Lung (tissue), 12 donors: ENCODE data around the gene DTD2. TPM values are rescaled to one million over a fixed set of nuclear protein-coding genes. Genes with fewer than 3 reads are reported as not detected.

Source experiments
- ATAC-seq: fragments of 200-7000 bp; cut with Tn5 transposase; one replicate; pipeline ENCODE4 v1.9.1; 2020; ENCODE audit warnings: moderate number of reproducible peaks; ENCODE audit not compliant: insufficient read depth, low FRiP score
- DNase-seq, 3 donors: peaks; one replicate each; pipeline ENCODE4 v3.0.0-alpha.2; 2013 to 2017
- H3K27ac ChIP-seq, 2 donors: one replicate each; pipeline ENCODE4 v1.5.1; 2013; ENCODE audit warnings: mild to moderate bottlenecking in 2 of 2, moderate library complexity in 2 of 2, control low read depth in 1 of 2, inconsistent platforms in 1 of 2, low read depth in 1 of 2, low read length in 1 of 2
- H3K27me3 ChIP-seq, 3 donors: one replicate each; pipeline ENCODE4 v1.5.1; 2013; ENCODE audit warnings: low read length in 2 of 3; ENCODE audit not compliant: control insufficient read depth in 3 of 3, insufficient read depth in 3 of 3
- H3K36me3 ChIP-seq, 4 donors: one replicate each; pipeline ENCODE4 v1.5.1; 2013; ENCODE audit warnings: low read length in 4 of 4, mild to moderate bottlenecking in 1 of 4, moderate library complexity in 1 of 4; ENCODE audit not compliant: control insufficient read depth in 4 of 4, insufficient read depth in 4 of 4
- H3K4me1 ChIP-seq, 5 donors: one replicate each; pipeline ENCODE4 v1.5.1; 2013; ENCODE audit warnings: low read length in 5 of 5, mild to moderate bottlenecking in 2 of 5, moderate library complexity in 1 of 5; ENCODE audit not compliant: control insufficient read depth in 5 of 5, insufficient read depth in 5 of 5
- H3K4me3 ChIP-seq: one replicate; pipeline ENCODE4 v1.5.1; 2013; ENCODE audit warnings: mild to moderate bottlenecking, control low read depth, moderate library complexity
- H3K9ac ChIP-seq, 2 donors: one replicate each; pipeline ENCODE4 v1.5.1; 2013; ENCODE audit warnings: low read length in 2 of 2, control low read depth in 1 of 2; ENCODE audit not compliant: insufficient read depth in 1 of 2
- H3K9me3 ChIP-seq, 4 donors: one replicate each; pipeline ENCODE4 v1.5.1; 2013; ENCODE audit warnings: low read length in 3 of 4, mild to moderate bottlenecking in 1 of 4, moderate library complexity in 1 of 4; ENCODE audit not compliant: control insufficient read depth in 4 of 4, insufficient read depth in 3 of 4
- CTCF ChIP-seq: IDR thresholded peaks from 2 replicates; pipeline ENCODE4 v1.5.1; 2012; ENCODE audit warnings: mild to moderate bottlenecking; ENCODE audit errors: control extremely low read depth, extremely low read depth
- WGBS, 2 donors: extraction: QIAGEN DNeasy Blood & Tissue Kit; methylation state at CpG; one replicate each; pipeline ENCODE4 v1.1.7; 2013; 5-methylcytosine and 5-hydroxymethylcytosine counted together
- polyA plus RNA-seq, 2 donors: library from polyadenylated mRNA; stranded (reverse); fragments of 200-250 nt; gene quantifications; one replicate each; pipeline ENCODE4 v1.2.1, GENCODE V29; 2013
- total RNA-seq, 2 donors: library from RNA; depleted of rRNA in 1 of 2; stranded (reverse); fragments of >200 nt in 1 of 2; gene quantifications; one replicate each; pipeline ENCODE4 v1.2.1, GENCODE V29; 2014 to 2021
- donor health status: control.
- donor health status: control.
- donor health status: Bipolar disorder and iron deficiency.
- donor health status: healthy.
- donor health status: DM: yes; HTN: yes; CAD: no.

Gene DTD2
- total and polyA plus RNA-seq, 4 donors: 10.4 to 33.3 (median 17.3) TPM

GRCh38 chr14:31410048-31410650 lies 47.2 kb downstream of the DTD2 start:
- Histone ChIP-seq H3K9ac (no peak overlapping the region), H3K27ac (no peak overlapping the region), H3K27me3 (no peaks in the 10 kb centered on the region), H3K4me3 (no peak overlapping the region), H3K4me1 (peaks cover 0 to 10% (median 0%) of the 10 kb centered on the region in 5 donors), H3K36me3 (no peaks in the 10 kb centered on the region), H3K9me3 (no peaks in the 10 kb centered on the region)
- ATAC-seq (no peak), DNase-seq (peak in 2 of 3 donors; percentile 21 to 23)
- WGBS, 2 donors: 27 to 64% methylated on average over 3 of the region's 3 CpGs
- TF ChIP-seq CTCF: no peak

GRCh38 chr14:31408421-31408820 lies 48.9 kb downstream of the DTD2 start:
- ATAC-seq (no peak), DNase-seq (no peak)
- 52 to 97% methylated on average over 1 of the region's 1 CpG for WGBS, 2 donors
- H3K4me3 ChIP-seq: no peak overlapping the region
- no peaks in the 10 kb centered on the region for H3K9me3 ChIP-seq
- no peak overlapping the region for H3K9ac ChIP-seq
- H3K4me1 ChIP-seq: peaks cover 0 to 10% (median 0%) of the 10 kb centered on the region in 5 donors
- no peaks in the 10 kb centered on the region for H3K27me3 ChIP-seq
- H3K36me3 ChIP-seq: peaks cover 0 to 2% (median 0%) of the 10 kb centered on the region in 4 donors
- TF ChIP-seq CTCF: no peak
- H3K27ac ChIP-seq: no peak overlapping the region

- Histone ChIP-seq H3K27ac (no peak overlapping the region), H3K9ac (no peak overlapping the region), H3K9me3 (no peaks in the 10 kb centered on the region), H3K36me3 (peaks cover 0 to 6% (median 5%) of the 10 kb centered on the region in 4 donors), H3K4me3 (no peak overlapping the region), H3K4me1 (peaks cover 0 to 5% (median 0%) of the 10 kb centered on the region in 5 donors), H3K27me3 (no peaks in the 10 kb centered on the region)
- ATAC-seq: no peak
- no peak for DNase-seq
- no peak for TF ChIP-seq CTCF
- WGBS, 2 donors: 80 to 83% methylated on average over 4 of the region's 4 CpGs
Observed at GRCh38 chr14:31405599-31406232, 51.6 kb downstream of the DTD2 start.
